Pons (tissue), 1 donor: ENCODE measurements around the gene PDXP.
"Not testable (repeated sequence)": the region's sequence is repeated elsewhere in the genome, so short reads cannot be mapped to it uniquely, and the experiment has no call there.

ENCODE experiments used
- DNase-seq: peaks from one replicate; pipeline ENCODE4 v3.0.0-alpha.2; 2016; ENCODE audit warnings: low spot score

The PDXP gene, protein sequence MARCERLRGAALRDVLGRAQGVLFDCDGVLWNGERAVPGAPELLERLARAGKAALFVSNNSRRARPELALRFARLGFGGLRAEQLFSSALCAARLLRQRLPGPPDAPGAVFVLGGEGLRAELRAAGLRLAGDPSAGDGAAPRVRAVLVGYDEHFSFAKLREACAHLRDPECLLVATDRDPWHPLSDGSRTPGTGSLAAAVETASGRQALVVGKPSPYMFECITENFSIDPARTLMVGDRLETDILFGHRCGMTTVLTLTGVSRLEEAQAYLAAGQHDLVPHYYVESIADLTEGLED

DNA sequence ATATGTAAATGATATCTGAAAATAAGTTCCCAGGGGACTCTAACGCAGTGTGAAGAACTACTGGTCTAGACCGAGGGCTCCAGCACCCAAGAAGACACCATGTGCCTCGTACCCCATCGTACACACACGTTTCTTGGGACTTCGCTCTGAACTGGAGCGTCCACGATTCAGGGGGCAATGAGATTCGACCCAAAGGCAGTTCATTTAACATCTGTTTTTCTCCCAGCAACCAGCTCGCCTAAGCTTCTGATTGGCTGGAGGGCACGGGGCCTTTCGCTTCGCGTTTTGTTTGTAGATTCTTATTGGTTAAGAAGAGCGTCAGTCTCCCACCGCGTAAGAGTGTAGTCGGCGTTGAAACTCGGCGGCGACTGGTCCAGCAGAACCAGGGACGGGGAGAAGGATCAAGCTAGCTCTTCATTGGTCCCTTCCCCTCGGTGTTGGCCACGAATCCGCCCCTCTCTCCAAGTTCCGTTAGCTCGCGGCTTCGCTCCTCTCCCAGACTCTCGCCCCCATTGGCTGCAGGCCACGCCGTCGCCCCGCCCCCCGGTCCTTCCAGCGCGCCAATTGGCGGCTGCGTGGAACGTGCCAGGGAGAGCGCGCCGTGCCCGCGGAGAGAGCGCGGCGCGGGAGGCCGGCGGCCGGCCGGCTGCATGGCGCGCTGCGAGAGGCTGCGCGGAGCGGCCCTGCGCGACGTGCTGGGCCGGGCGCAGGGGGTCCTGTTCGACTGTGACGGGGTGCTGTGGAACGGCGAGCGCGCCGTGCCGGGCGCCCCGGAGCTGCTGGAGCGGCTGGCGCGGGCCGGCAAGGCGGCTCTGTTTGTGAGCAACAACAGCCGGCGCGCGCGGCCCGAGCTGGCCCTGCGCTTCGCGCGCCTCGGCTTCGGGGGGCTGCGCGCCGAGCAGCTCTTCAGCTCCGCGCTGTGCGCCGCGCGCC is at the start of gene PDXP:
PDXP (plus strand) TSS at position 591 of the 933 bp plus-strand sequence; CDS start at position 651, 60 bp downstream.
- DNase-seq = peak; percentile 100

- no peak for DNase-seq
These were observed 49.0 kb upstream of the PDXP start for GRCh38 chr22:37609240-37610152.

DNA sequence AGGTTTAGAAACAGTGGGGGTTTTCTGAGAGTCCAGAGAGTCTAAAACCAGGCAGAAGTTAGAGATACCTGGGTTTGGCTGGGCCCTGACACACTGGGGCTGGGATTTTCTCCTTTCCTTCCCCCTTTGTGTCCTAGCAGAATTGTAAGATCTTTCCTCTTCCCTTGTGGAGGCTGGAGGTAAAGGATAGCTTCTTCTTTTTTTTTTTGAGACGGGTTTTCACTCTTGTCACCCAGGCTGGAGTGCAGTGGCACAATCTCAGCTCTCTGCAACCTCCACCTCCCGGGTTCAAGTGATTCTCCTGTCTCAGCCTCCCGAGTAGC is 48.4 kb upstream of the PDXP start:
- DNase-seq = not testable (repeated sequence)

DNA sequence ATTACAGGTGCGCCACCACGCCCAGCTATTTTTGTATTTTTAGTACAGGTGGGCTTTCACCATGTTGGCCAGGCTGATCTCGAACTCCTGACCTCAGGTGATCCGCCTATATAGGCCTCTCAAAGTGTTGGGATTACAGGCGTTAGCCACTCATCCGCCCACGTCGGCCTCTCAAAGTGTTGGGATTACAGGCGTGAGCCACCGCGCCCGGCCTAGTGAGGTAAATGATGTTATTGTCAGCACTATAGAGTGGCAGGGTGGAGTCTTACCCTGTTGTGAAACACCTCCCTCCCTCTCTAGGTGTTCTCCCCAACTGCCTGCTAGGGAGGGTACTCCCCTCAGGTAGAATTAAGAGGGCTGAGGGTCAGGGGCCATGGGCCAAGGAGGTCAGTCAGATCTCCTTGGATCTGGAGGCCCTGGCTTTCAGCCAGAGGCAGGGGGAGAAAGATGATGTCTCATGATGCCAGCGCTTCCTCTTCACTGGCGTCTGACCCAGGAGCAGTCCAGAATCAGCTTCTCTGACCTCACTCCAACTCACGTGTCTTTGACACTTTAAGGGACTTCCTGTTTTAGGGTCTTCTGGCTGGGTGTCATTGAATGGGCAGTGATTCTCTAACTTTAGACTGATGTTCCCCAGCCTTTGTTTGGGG is 47.9 kb upstream of the PDXP start:
- DNase-seq = peak; percentile 83

DNA sequence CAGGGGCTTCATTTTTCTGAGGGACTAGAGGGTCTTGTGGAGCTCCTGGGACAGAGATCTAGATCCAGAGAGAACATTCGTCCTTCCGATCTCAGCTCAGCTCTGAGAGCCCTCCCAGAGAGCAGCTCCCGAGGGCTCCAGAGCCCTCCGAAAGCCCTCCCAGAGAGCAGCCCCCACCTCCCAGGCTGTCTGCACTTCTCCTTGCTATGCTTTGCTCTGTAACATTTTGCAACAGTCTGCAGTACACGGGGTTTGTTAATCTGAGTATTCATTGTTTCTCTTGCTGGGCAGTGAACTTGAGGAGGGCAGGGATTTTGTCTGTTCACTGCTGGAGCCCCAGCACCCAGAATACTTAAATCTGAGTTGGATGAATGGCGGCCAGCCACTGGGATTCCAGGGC is 47.3 kb upstream of the PDXP start:
- no peak for DNase-seq

DNA sequence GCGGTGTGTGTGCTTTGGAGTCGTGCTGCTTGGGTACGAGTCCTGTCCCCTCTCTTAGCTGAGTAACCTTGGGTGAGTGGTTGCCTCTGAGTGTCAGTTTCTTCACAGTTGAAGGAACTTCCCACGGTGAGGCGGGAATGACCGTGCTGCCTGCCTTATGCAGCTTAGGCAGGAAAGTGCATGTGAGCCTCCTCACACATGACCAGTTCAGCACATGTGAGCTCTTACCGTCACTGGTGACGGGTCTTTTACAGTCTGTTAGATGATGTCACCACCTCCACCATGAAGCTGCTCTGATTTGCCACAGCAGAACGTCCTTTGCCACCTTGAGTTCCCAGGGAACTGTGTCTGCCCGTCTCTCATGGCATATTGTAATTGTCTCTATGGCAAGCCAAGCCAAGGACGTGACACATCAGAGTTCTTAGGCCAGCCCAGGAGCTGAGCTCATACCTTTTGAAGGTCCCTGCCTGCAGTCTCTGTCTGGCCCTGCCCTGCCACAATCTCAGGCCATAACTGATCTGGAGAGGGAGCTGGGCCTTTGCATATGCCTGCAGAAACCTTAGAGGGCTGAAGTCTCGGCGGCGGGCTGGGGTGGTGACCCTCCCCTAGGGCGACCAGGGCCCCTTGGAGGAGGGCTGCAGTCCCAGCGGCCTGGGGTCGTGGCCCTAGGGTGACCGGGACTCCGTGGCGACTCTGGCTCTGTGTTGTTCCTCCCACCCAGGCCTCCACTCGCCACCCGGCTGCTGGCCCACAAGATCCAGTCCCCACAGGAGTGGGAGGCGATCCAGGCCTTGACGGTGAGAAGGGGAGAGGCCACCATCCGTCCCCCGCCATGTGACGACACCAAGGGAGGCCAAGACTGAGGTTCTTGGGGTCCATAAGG is 42.1 kb upstream of the PDXP start:
- no peak for DNase-seq

DNA sequence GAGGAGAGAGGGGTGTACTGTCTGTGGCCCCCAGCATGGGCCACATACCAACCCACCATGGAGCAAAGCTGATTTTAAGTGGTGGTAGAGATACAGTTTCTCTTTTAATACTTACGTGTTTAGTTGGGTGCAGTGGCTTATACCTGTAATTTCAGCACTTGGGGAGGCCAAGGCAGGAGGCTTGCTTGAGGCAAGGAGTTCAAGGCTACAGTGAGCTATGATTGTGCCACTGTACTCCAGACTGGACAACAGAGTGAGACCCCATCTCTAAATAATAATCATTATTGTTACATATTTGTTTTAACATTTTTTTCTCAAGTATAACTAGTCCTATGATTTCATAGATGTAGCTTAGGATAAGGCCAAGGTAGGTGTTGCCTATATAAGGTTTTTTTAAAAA is 41.1 kb upstream of the PDXP start:
- no peak for DNase-seq

- no peak for DNase-seq
These were observed 40.4 kb upstream of the PDXP start for GRCh38 chr22:37618072-37618656.

DNA sequence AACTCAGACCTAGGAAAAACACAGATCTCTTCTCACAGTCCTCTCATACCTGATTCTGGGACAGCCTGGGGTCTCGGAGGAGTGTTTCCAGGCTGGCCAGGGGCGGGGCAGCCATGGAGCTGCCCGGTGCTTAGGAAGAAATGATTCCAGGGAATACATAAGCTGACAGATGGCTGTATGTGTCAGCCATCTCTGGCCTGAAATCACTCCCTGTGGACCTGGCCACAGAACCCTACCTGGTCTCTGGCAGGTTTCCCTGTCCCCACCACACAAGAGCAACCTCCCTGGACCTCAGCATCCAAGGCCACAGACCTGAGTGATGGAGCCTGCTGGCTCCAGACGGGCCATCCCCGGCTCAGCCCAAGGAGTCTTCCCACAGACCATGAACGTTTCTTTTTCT is 39.8 kb upstream of the PDXP start:
- DNase-seq = no peak

DNA sequence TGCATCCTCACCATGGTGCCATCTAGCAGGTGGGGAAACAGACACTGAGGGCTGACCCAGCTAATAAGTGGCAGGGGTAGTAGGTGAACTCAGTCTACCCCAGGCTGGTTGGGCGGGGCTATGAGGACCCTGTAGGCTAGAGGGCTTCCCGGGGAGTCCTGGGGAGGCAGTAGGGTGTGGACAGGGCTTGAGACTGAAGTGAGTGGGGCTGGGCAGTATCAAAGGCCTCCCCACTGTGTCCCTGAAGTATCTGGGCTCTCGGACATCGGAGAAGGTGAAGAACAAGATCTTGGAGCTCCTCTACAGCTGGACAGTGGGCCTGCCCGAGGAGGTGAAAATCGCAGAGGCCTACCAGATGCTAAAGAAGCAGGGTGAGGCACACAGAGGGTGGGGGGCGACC is 38.5 kb upstream of the PDXP start:
- no peak for DNase-seq

- no peak for DNase-seq
These were observed 37.1 kb upstream of the PDXP start for GRCh38 chr22:37621352-37621860.

GRCh38 chr22:37623075-37624016 is 35.2 kb upstream of the PDXP start:
- DNase-seq = no peak

DNA sequence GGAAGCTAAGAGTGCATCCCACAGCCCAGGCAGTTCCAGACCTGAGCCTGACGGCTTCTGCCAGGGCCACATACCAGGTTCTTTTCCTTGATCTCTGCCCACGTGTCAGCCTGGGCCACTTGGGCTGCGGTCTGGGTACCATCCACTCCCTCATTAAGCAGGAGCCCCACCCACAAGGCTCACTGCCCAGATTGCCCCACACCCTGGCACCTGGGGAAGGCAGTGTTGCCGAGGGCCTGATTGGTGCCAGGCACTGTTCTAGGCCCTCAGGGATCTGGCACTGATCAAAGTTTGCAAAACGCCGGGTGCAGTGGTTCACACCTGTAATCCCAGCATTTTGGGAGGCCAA is 34.5 kb upstream of the PDXP start:
- DNase-seq = no peak

DNA sequence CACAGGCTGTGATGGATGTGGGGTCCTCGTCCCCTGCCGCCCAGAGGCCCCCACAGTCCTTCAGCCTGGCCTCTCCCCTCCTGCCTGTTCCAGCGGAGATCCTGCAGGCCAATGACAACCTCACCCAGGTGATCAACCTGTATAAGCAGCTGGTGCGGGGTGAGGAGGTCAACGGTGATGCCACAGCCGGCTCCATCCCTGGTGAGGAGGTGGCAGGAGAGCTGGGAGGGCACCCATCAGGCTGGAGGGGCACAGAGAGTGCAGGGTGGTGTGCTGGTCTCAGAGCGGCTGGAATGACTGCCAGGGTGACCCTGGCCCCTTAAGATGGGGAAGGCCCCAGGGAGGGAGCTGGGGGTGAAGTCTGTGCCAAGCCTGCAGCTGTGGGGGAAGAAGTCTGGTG is 33.6 kb upstream of the PDXP start:
- no peak for DNase-seq

DNA sequence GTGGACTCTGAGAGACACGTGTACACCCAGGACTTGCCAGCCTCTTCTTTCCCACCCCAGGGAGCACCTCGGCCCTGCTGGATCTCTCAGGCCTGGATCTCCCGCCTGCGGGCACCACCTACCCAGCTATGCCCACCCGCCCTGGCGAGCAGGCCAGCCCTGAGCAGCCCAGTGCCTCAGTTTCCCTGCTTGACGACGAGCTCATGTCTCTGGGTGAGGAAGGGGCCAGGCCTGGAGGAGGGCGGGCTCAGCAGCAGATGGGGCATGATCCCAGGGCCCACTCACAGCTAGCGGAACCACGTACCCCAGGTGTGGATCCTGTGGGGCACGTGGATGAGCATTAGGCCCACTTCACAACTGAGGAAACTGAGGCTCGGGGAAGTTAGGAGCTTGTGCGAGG is 32.8 kb upstream of the PDXP start:
- DNase-seq = no peak

DNA sequence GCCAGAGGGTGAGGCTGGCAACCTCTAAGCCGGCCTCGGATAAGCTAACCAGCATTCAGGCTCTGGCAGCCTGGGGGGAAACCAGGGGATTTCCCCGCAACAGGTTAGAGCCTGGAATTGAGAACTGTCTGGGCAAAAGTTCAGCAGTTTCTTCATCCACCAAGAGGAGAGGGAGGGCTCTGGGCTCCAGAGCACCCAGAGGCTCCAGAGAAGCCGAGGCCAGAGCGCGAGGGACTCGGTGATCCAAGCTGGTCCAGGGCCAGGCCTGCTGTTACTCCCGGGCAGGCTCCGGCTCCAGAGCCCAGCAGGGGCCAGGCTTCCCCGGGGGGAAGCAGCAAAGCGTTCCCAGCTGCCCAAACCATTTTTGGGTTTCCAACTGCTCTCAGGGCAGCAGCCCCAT is 32.4 kb upstream of the PDXP start:
- no peak for DNase-seq

- DNase-seq = no peak
These were observed 31.9 kb upstream of the PDXP start for GRCh38 chr22:37626556-37627075.

- DNase-seq = no peak
These were observed 31.4 kb upstream of the PDXP start for GRCh38 chr22:37627121-37627520.

- DNase-seq = no peak
These were observed 31.0 kb upstream of the PDXP start for GRCh38 chr22:37627545-37627944.
